GM18507 (cell line): ENCODE results near the gene LIMA1.
"Not testable (repeated sequence)": the region's sequence is repeated elsewhere in the genome, so short reads cannot be mapped to it uniquely, and the experiment has no call there.

Experiments
- DNase-seq: peaks from one replicate; pipeline ENCODE4 v3.0.0; 2011; ENCODE audit warnings: low read depth; ENCODE audit not compliant: insufficient read length; ENCODE audit errors: extremely low spot score
- FAIRE-seq: peaks from 2 replicates; lab custom pipeline; 2011; peaks lifted over from hg19 to GRCh38; lab: Jason Lieb, UNC

Gene LIMA1

GRCh38 chr12:50291377-50291776 lies 8.1 kb upstream of the LIMA1 start:
- DNase-seq (no peak), FAIRE-seq (no peak)

- FAIRE-seq, DNase-seq: not testable (repeated sequence)
These were observed 7.4 kb upstream of the LIMA1 start for GRCh38 chr12:50290692-50291091.

DNA sequence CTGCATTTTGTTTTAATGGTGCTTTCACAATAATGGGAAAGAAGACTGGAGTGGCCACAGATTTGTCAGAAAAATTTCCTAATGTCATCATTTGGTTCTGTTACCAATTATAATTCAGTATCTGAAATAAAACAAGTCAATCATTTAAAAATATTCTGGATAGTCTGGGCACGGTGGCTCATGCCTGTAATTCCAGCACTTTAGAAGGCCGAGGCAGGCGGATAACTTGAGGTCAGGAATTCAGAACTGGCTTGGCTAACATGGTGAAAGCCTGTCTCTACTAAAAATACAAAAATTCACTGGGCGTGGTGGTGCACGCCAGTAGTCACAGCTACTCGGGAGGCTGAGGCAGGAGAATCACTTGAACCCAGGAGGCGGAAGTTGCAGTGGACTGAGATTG lies 4.0 kb upstream of the LIMA1 start:
- DNase-seq (no peak), FAIRE-seq (no peak)

DNA sequence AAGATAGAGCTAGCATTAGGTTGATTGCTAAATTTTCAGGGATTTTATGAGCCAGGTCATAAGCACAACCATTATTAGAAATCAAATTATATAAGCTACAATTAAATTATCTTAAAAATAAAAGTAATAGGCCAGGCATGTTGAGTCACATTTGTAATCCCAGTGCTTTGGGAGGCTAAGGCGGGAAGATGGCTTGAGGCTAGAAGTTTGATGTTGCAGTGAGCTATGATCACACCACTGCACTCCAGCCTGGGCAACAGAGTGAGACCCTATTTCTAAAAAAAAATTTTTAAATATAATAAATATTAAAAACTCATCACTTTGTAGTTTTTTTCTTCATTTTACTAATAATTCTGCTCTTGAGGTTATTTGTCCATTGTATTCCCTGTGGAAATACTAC lies 1.9 kb upstream of the LIMA1 start:
- DNase-seq (no peak), FAIRE-seq (no peak)

DNA sequence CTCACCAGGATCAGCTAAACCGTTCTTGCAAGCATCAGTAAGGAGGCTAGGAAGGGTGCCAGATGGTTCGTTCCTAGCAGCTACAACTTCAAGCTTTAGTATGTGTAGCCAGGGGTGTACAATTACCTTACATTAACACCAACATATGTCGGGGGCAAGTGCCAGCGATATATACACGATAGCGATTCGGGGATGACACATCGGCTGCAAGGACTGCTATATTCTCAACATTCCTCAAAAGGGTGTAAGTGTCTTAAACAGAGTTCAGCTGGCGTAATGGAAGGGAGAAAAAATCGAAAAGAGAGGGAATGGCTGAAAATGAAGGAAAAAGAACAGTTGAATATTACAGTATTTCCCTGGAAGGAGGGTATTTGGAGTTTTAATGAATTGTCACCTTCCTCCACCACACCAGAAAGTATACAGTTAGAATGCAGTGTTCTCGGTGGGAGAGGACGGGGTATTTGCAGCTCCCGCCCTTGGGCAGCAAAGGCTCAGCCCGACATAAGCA lies 545 bp downstream of the LIMA1 start:
- DNase-seq (no peak), FAIRE-seq (no peak)

GRCh38 chr12:50279501-50279900 lies 3.8 kb downstream of the LIMA1 start:
- DNase-seq (no peak), FAIRE-seq (no peak)

- DNase-seq (no peak), FAIRE-seq (no peak)
These were observed 6.2 kb downstream of the LIMA1 start for GRCh38 chr12:50276912-50277671.

DNA sequence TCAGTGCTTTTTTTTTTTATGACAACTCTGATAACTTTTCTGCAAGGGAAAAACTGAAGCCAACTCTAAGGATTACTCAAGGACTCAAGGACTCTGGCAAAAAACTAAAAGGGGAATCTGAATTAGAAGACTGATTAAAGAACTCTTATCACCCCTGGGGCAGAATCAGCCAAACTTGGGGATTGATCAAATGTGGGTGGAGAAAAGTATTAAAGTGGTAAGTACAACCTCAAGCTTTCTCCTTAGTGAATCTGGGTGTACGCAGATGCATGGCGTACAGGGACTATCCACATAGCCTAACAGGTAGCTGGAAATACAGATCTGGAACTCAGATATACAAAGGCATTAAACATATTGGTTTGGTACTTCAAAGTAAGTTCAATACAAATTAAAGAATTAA lies 7.3 kb downstream of the LIMA1 start:
- FAIRE-seq (no peak), DNase-seq (no peak)

DNA sequence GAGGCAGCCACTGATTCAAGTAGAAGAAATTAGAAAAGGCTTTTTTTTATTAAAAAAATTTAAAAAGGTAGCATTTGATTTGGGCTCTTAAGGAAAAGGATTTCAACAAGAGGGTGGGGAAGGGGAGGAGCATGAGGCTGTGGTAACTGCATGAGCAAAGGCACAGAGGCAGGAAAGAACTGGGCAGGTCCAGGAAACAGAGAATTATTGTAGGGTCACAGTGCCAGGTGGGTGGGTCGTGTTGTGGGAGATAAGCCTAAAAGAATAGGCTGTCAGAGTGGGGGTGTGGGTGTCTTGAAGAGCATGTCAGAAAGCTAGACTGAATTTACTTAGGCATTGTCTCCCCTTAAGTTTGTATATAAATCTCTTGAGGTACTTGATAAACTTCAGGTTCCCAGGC lies 7.8 kb downstream of the LIMA1 start:
- DNase-seq (no peak), FAIRE-seq (no peak)

GRCh38 chr12:50275127-50275526 lies 8.2 kb downstream of the LIMA1 start:
- DNase-seq, FAIRE-seq: not testable (repeated sequence)

- no peak for FAIRE-seq
- no peak for DNase-seq
These were observed 11.5 kb downstream of the LIMA1 start for GRCh38 chr12:50271724-50272247.

- FAIRE-seq, result no peak
- DNase-seq, result no peak
These were observed 14.8 kb downstream of the LIMA1 start for GRCh38 chr12:50268482-50268881.

- DNase-seq (no peak), FAIRE-seq (no peak)
These were observed 17.4 kb downstream of the LIMA1 start for GRCh38 chr12:50265770-50266524.

DNA sequence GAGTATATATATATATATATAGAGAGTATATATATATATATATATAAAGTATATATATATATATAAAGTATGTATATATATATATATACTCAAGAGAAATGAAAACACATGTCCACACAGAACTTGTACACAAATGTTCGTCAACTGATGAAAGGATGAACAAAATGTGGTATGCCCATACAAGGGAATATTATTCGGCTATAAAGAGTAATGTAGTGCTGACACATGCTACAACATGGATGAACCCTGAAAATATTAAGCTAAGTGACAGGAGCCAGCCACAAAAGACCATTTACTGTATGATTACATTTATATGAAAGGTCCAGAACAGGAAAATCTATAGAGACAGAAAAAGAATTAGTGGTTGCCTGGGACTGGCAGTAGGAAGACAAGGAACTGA lies 19.5 kb downstream of the LIMA1 start:
- DNase-seq (no peak), FAIRE-seq (no peak)

DNA sequence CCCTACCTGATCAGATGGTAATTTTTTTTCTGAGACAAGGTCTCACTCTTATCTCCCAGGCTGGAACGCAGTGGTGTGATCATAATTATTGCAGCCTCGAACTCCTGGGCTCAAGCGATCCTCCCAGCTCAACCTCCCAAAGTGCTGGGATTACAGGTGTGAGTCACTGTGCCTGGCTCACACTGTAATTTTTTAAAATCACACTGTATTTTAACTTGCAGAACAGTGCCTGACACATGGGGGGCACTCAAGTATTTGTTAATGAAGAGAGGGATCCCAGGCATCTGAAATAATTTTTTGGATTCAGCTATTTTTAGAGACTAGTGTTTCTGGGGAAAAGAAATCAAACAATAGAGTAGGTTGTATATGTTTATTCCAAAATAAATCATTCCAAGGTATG lies 21.7 kb downstream of the LIMA1 start:
- no peak for FAIRE-seq

GRCh38 chr12:50258167-50258551 lies 25.2 kb downstream of the LIMA1 start:
- DNase-seq (no peak), FAIRE-seq (no peak)

More for the DNA sequence above, 21.7 kb downstream of the LIMA1 start:
- no peak for DNase-seq

- DNase-seq, result no peak
These were observed 25.8 kb downstream of the LIMA1 start for GRCh38 chr12:50257236-50258166.

GRCh38 chr12:50256761-50257160 lies 26.6 kb downstream of the LIMA1 start:
- FAIRE-seq (no peak), DNase-seq (no peak)

More at GRCh38 chr12:50257236-50258166, 25.8 kb downstream of the LIMA1 start:
- FAIRE-seq, result no peak

- FAIRE-seq, result no peak
- DNase-seq, result no peak
These were observed 30.2 kb downstream of the LIMA1 start for GRCh38 chr12:50252977-50253602.
